ENCODE data around the gene AQP7.
"Not testable (repeated sequence)": the region's sequence is repeated elsewhere in the genome, so short reads cannot be mapped to it uniquely, and the experiment has no call there.

The AQP7 gene

DNA sequence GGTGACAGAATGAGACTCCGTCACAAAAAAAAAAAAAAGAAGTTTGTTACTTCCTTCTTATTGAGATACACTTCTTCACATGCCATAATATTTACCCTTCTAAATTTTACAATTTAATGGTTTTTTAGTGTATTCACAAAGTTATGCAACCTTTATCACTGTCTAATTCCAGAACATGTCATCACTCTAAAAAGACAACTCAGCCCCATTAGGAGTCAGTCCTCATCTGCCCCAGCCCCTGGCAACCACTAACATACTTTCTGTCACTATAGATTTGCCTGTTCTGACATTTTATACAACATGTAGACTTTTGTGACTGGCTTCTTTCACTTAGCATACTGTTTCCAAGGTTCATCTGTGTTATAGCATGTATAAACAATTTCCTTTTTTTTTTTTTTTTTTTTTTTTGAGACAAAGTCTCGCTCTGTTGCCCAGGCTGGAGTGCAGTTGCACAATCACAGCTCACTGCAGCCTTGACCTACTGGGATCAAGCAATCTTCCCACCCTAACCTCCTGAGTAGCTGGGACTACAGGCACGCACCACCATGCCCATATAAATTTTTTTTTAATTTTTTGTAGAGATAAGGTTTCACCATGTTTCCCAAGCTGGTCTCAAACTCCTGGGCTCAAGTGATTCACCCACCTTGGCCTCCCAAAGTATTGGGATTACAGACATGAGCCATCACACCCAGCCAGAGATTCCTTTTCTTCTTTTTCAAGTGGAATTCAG, 27.1 kb upstream of the AQP7 start:
- no peak overlapping the region for H3K4me2 ChIP-seq (ENCODE audit: low read depth, low read length, poor library complexity, severe bottlenecking)
- no peaks in the 10 kb centered on the region for H3K9me3 ChIP-seq (ENCODE audit: insufficient read depth, low read length)
- no peak overlapping the region for H2AFZ ChIP-seq (ENCODE audit: low read depth, low read length, severe bottlenecking)

DNA sequence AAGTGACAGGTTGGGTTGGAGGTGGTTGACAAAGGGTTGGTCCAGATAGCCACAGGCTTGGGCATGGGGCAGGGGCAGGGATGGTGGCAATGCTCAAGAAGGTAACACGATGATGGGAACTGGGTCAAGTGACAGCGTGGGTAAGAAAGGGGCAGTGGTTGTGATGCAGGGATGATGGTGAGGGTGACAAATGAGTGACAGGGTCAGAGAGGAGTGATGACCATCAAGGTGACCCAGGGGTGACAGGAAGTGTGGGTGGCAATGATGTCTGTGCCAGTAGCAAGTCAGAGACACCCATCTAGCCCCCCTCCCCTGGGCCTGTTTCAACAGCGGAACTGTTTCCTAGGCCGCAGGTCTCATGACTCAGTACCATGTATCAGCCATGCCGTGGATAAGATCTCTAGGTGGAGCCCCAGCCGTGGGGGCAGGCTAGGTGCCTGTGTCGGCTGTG, 24.5 kb upstream of the AQP7 start:
- no peaks in the 10 kb centered on the region for H3K36me3 ChIP-seq (ENCODE audit: low read length)
- no peak overlapping the region for H3K27ac ChIP-seq (ENCODE audit: low read depth, low read length)
- H3K4me2 ChIP-seq (ENCODE audit: low read depth, low read length, poor library complexity, severe bottlenecking) = no peak overlapping the region
- no peak overlapping the region for H2AFZ ChIP-seq (ENCODE audit: low read depth, low read length, severe bottlenecking)
- no peaks in the 10 kb centered on the region for H3K27me3 ChIP-seq (ENCODE audit: low read length)
- no peaks in the 10 kb centered on the region for H3K9me3 ChIP-seq (ENCODE audit: insufficient read depth, low read length)
- H3K4me3 ChIP-seq (ENCODE audit: insufficient read depth, low read length, poor library complexity, severe bottlenecking) = no peak overlapping the region
- H3F3A ChIP-seq (ENCODE audit: insufficient read depth) = no peaks in the 10 kb centered on the region
- H4K20me1 ChIP-seq (ENCODE audit: low read depth, low read length) = no peaks in the 10 kb centered on the region
- H3K79me2 ChIP-seq (ENCODE audit: insufficient read depth, low read length) = no peaks in the 10 kb centered on the region
- no peak overlapping the region for H3K9ac ChIP-seq (ENCODE audit: low read length)
- no peak for TF ChIP-seq EZH2phosphoT487 (conservative IDR thresholded peaks at IDR 0.05; ENCODE audit: low read length)
- TF ChIP-seq, protein P1, sequence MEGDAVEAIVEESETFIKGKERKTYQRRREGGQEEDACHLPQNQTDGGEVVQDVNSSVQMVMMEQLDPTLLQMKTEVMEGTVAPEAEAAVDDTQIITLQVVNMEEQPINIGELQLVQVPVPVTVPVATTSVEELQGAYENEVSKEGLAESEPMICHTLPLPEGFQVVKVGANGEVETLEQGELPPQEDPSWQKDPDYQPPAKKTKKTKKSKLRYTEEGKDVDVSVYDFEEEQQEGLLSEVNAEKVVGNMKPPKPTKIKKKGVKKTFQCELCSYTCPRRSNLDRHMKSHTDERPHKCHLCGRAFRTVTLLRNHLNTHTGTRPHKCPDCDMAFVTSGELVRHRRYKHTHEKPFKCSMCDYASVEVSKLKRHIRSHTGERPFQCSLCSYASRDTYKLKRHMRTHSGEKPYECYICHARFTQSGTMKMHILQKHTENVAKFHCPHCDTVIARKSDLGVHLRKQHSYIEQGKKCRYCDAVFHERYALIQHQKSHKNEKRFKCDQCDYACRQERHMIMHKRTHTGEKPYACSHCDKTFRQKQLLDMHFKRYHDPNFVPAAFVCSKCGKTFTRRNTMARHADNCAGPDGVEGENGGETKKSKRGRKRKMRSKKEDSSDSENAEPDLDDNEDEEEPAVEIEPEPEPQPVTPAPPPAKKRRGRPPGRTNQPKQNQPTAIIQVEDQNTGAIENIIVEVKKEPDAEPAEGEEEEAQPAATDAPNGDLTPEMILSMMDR (IDR thresholded peaks at IDR 0.05; ENCODE audit: insufficient read depth, low read length, poor library complexity, severe bottlenecking) = no peak
- no peaks in the 10 kb centered on the region for H3K9me2 ChIP-seq (replicated peaks; ENCODE audit: insufficient read depth, low read length)

More for the DNA sequence above, 27.1 kb upstream of the AQP7 start:
- Histone ChIP-seq H3K9me2 (replicated peaks; ENCODE audit: insufficient read depth, low read length) (no peaks in the 10 kb centered on the region), H3K4me3 (ENCODE audit: insufficient read depth, low read length, poor library complexity, severe bottlenecking) (no peak overlapping the region), H3K27me3 (ENCODE audit: low read length) (no peaks in the 10 kb centered on the region), H3K79me2 (ENCODE audit: insufficient read depth, low read length) (no peaks in the 10 kb centered on the region), H3K27ac (ENCODE audit: low read depth, low read length) (no peak overlapping the region), H4K20me1 (ENCODE audit: low read depth, low read length) (no peaks in the 10 kb centered on the region), H3K36me3 (ENCODE audit: low read length) (no peaks in the 10 kb centered on the region), H3F3A (ENCODE audit: insufficient read depth) (no peaks in the 10 kb centered on the region), H3K9ac (ENCODE audit: low read length) (no peak overlapping the region)
- TF ChIP-seq, protein P1 (IDR thresholded peaks at IDR 0.05; ENCODE audit: insufficient read depth, low read length, poor library complexity, severe bottlenecking) = no peak
- TF ChIP-seq EZH2phosphoT487 (conservative IDR thresholded peaks at IDR 0.05; ENCODE audit: low read length) = no peak

- H3K27ac ChIP-seq (ENCODE audit: low read depth, low read length) = no peak overlapping the region
- no peak overlapping the region for H3K4me2 ChIP-seq (ENCODE audit: low read depth, low read length, poor library complexity, severe bottlenecking)
- H3K9me2 ChIP-seq (replicated peaks; ENCODE audit: insufficient read depth, low read length) = no peaks in the 10 kb centered on the region
- H3K4me3 ChIP-seq (ENCODE audit: insufficient read depth, low read length, poor library complexity, severe bottlenecking) = no peak overlapping the region
- no peaks in the 10 kb centered on the region for H3K27me3 ChIP-seq (ENCODE audit: low read length)
- H3K36me3 ChIP-seq (ENCODE audit: low read length) = no peaks in the 10 kb centered on the region
- TF ChIP-seq, protein P1 (IDR thresholded peaks at IDR 0.05; ENCODE audit: insufficient read depth, low read length, poor library complexity, severe bottlenecking) = no peak
- TF ChIP-seq EZH2phosphoT487 (conservative IDR thresholded peaks at IDR 0.05; ENCODE audit: low read length) = no peak
- H4K20me1 ChIP-seq (ENCODE audit: low read depth, low read length) = no peaks in the 10 kb centered on the region
- H3K79me2 ChIP-seq (ENCODE audit: insufficient read depth, low read length) = no peaks in the 10 kb centered on the region
- no peaks in the 10 kb centered on the region for H3F3A ChIP-seq (ENCODE audit: insufficient read depth)
- H3K9ac ChIP-seq (ENCODE audit: low read length) = no peak overlapping the region
- H2AFZ ChIP-seq (ENCODE audit: low read depth, low read length, severe bottlenecking) = no peak overlapping the region
- no peaks in the 10 kb centered on the region for H3K9me3 ChIP-seq (ENCODE audit: insufficient read depth, low read length)
Observed at GRCh38 chr9:33425128-33425533, 22.8 kb upstream of the AQP7 start.

DNA sequence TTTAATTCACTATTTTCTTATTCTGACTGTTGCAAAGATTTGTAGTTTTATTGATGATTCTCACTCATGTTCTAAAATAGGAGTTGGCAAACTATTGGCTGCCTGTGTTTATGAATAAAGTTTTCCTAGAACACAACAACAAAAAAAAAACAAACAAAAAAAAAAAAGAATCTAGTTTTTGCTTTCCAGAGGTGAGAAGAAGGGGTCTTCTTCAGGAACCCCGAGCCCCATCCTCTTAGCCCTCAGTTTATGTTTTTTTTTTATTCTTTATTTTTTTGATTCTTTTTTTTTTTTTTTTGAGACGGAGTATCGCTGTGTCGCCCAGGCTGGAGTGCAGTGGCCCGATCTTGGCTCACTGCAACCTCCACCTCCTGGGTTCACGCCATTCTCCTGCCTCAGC, 22.1 kb upstream of the AQP7 start:
- H3K9me3 ChIP-seq (ENCODE audit: insufficient read depth, low read length); H2AFZ ChIP-seq (ENCODE audit: low read depth, low read length, severe bottlenecking); H3K27me3 ChIP-seq (ENCODE audit: low read length); H3K4me2 ChIP-seq (ENCODE audit: low read depth, low read length, poor library complexity, severe bottlenecking); H3F3A ChIP-seq (ENCODE audit: insufficient read depth); H3K9me2 ChIP-seq (replicated peaks; ENCODE audit: insufficient read depth, low read length); H3K79me2 ChIP-seq (ENCODE audit: insufficient read depth, low read length); H3K4me3 ChIP-seq (ENCODE audit: insufficient read depth, low read length, poor library complexity, severe bottlenecking); H3K9ac ChIP-seq (ENCODE audit: low read length); H3K36me3 ChIP-seq (ENCODE audit: low read length); H4K20me1 ChIP-seq (ENCODE audit: low read depth, low read length); H3K27ac ChIP-seq (ENCODE audit: low read depth, low read length): not testable (repeated sequence)

GRCh38 chr9:33424043-33424442, 21.7 kb upstream of the AQP7 start:
- not testable (repeated sequence) for H3K4me3 ChIP-seq (ENCODE audit: insufficient read depth, low read length, poor library complexity, severe bottlenecking); H3K4me2 ChIP-seq (ENCODE audit: low read depth, low read length, poor library complexity, severe bottlenecking); H3K27me3 ChIP-seq (ENCODE audit: low read length); H3F3A ChIP-seq (ENCODE audit: insufficient read depth); H3K9ac ChIP-seq (ENCODE audit: low read length); H3K36me3 ChIP-seq (ENCODE audit: low read length); H2AFZ ChIP-seq (ENCODE audit: low read depth, low read length, severe bottlenecking); H3K27ac ChIP-seq (ENCODE audit: low read depth, low read length); H3K9me2 ChIP-seq (replicated peaks; ENCODE audit: insufficient read depth, low read length); H3K9me3 ChIP-seq (ENCODE audit: insufficient read depth, low read length); H4K20me1 ChIP-seq (ENCODE audit: low read depth, low read length); H3K79me2 ChIP-seq (ENCODE audit: insufficient read depth, low read length)

Data from SU-DHL-6 (cell line).